ENCODE results near the gene HEXA.
A peak's percentile ranks its signal among the peaks of the same experiment; 100 is the strongest.

Gene HEXA

DNA sequence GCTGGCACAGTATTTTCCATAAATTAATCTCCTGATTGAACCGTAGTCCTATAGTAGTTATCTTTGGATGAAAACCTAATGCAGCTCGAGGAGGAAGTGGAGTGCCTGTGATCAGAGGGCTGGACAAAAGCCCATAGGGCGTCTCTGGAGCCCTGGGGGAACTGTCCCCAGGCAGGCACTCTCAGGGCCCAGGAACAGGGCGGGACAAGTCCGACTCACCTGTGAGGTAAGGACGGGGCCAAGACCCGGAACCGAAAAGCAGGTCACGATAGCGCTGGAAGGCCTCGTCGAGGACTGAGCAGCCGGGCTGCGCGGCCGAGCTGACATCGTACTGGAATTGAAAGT is 341 bp downstream of the HEXA start:
- DNase-seq = peak in 6 of 56 donors; percentile 49 to 75 (median 61)

- DNase-seq = no peak
Observed at GRCh38 chr15:72372361-72372760, 3.5 kb downstream of the HEXA start.

DNA sequence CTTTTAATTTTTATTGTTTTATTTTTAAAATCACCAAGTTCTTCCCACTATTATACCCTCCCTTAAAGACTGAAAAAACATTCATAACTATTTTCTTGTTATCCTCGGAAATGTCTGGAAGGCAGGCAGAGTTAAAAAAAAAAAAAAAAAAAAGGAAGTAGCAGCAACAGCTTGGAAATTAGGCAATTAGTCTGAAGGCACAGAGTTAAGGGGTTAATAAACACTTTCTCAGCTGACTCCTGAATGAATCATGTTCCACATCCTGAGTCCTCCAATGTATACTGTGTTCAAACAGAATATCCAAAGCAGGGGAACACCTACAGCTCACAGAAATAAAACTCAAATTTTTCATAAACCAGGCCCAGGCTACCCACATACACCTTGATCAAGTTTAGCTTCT is 5.8 kb downstream of the HEXA start:
- no peak for DNase-seq

DNA sequence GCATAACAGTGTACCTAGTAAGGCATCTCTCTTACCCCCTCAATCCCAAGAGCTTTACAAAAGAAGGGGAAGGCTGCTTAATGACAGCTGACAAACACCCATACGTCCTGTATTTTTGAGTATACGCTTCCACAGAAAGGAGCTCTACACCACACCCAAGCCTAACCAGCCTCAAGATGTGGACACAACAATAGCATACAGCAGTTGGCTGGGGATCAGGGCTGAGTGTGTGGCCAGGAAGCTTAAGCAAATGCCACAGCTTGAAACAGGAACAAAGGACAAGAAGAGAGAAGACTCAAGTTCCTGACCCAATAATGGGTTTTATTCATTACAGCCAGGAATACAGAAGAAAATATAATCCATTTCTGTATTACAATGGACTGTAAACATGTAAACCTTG is 6.9 kb downstream of the HEXA start:
- peak in 2 of 56 donors; percentile 6 to 17 for DNase-seq

- no peak for DNase-seq
Observed at GRCh38 chr15:72368325-72368724, 7.5 kb downstream of the HEXA start.

- DNase-seq = peak in 2 of 56 donors; percentile 1 to 2
Observed at GRCh38 chr15:72365844-72366243, 10.0 kb downstream of the HEXA start.

GRCh38 chr15:72361176-72361575 is 14.6 kb downstream of the HEXA start:
- no peak for DNase-seq

DNA sequence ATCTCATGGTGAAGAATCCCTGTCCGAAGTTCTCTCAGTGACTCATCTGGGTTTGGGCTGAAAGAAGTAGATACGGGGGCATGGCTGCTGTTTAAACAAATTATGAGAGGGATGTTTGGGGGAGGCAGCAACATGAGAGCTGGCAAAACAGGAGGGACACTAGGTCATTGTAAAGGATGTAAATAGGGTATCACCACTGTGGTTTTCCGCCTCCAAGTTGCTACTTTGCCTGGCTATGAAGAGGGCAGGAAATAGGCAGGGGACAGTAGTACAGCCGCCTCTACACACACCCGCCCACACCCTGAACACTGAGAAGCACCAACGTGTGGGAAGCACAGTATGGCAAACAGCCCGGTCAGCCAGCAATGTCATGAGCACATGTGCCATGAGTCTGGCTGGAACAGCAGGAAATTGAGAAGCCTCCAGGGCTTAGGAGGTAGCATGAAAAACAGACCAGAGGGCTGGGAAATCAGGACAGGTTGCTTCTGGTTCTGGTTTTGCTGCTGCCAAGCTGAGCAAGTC is 17.1 kb downstream of the HEXA start:
- peak in 1 of 56 donors; percentile 3 for DNase-seq

DNA sequence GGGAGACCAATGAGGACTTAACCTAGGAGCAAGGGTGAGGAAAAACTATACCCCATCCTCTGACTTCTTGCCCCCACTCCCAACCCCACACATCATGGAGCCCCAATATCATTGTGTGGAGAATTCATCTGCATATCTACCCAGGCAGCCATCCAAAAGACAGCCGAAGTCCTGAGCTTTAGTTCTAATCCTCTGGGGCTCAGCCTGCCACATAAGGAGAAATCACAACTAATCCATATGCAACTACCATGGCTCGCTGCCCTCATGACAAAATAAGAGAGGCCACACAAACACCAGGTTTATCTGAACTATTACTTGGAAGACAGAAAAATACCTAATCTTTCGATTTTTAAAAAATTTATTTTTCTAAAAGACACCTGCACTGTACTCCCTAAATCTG is 17.7 kb downstream of the HEXA start:
- no peak for DNase-seq

DNA sequence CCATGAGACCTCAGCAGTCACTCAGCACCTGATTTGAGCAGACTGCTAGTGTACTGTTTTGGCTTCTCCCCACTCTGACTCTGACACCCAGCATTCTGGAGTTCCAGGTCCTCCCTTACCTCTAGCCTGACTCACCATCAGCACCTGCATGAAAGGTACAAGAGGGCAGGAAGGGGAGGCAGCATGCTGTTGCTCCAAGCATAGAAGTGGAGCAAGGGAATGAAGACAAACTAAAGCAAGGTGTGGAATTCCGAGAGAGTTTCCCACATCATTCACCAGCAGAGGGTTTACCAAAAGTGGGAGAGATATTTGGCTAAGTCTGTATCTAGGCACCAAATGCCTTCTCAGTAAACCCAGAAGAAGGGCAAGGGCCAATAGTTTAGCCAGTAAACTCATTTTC is 21.3 kb downstream of the HEXA start:
- no peak for DNase-seq

DNA sequence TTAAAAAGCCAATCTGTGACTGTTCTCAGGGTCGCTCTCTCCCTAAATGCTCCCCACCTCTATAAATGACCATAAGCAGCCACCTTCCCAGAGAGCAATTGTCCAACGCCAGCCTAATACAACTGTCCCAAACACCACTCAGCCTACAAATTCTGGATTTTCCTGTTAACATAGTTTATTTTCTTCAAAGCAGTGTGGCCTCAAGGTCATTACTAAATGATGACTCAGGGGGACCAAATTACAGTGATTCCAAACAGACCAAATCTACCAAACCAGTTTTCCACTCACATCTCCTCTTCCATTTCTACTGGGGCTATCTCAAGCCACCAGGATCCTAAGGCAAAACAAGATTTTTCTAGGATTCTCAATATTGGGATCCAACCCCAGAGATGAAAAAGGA is 22.5 kb downstream of the HEXA start:
- DNase-seq = no peak

- no peak for DNase-seq
Observed at GRCh38 chr15:72345806-72346205, 30.0 kb downstream of the HEXA start.

- DNase-seq = no peak
Observed at GRCh38 chr15:72345280-72345679, 30.5 kb downstream of the HEXA start.

GRCh38 chr15:72344602-72345001 is 31.2 kb downstream of the HEXA start:
- no peak for DNase-seq

DNA sequence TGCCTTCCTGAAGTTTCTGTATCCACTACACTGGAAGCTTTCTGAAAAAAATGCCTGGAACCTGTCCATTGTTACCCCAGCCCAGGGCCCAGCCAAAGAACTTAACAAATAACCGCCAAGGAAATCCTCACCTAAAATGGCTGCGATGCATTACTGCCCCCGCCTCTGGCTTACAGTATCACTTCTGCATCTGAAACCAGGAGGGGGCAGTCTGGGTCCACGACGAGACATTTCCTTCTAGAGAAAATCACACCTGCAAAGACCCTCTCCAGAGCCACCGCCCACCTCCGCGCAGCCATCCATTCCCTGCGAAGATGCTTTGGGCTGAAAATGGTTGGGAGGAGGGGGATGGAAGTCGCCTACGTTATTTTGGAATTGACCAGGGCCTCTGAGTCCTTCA is 33.4 kb downstream of the HEXA start:
- peak in 2 of 56 donors; percentile 8 to 11 for DNase-seq

DNA sequence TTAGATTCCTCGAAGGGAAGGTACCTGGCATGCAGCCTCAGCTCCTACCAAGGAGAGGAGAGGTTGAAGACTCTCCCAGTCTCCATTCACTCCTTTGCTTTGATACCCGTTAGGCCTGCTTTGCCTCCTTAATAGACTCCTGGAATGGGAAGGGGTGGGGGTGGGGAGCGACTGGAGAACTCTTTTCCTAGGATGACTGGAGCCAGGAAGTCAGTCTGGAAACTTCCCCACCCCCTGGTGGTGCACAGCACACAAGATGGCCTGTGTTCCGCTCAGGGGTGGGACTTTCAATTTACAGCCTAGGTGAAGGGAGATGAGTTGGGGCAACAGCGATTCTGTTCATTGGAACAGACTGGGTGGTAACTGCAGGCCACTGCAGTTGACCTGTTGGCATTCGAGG is 34.5 kb downstream of the HEXA start:
- DNase-seq = no peak

DNA sequence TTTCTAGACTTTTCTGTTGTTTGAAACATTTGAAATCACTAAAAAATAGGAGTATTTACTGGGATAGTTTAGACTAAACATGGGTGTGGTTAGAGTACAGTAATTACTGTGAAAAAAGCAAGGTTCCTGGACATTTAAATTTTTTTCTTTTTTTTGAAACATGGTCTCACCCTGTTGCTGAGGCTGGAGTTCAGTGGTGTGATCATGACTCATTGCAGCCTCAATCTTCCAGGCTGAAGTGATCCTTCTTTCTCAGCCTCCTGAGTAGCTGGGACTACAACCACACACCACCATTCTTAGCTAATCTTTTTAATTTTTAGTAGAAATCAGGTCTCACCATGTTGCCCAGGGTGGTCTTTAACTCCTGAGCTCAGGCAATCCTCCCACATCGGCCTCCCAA is 35.4 kb downstream of the HEXA start:
- no peak for DNase-seq

DNA sequence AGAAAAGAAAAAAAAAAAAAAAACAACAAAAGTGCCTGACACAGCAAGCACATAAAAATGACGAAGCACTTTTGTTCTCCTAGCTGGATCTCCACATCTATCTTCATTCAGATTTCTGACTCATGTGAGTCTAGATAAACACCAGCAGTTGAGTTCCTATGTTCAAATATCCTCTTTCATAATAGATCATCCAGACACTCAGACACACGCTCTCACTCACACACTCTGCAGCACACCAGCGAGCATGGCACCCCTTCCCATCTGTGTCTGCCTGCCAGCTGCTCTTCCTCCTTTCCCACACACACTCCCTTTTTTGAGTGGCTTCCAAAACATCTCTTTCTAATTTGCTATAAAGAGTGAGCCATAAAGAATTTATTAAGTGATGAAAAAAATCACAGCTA is 36.0 kb downstream of the HEXA start:
- peak in 12 of 56 donors; percentile 1 to 36 (median 11) for DNase-seq

DNA sequence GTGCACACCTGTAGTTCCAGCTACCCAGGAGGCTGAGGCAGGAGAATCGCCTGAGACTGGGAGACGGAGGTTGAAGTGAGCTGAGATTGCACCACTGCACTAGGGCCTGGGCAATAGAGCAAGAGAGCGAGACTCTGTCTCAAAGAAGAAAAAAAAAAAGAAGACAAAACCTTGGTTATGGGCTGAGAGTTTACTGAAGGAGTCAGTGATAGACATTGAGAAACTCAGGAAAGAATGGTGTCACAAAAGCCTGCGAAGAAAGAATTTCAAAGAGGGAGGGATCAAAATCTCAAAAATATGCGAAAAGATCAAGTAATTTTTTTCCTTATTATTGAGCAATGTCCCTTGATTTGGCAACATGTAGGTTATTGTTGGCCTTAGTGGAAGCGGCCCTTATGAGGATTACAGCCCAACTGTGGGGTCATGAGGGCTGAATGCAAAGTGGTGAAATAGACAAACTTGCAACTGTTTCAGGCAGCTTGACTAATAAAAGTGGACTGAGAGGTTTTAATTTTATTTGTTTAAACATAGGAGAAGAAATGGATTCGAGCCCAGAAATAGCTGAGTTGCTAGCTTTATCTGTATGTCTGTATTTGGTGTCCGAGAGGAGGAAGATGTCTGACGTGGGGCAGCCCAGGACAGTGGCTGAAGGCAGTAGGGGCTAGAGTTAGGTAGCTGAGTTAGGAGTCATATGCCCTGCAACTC is 37.0 kb downstream of the HEXA start:
- DNase-seq = no peak

GRCh38 chr15:72338148-72338547 is 37.7 kb downstream of the HEXA start:
- DNase-seq = no peak

DNA sequence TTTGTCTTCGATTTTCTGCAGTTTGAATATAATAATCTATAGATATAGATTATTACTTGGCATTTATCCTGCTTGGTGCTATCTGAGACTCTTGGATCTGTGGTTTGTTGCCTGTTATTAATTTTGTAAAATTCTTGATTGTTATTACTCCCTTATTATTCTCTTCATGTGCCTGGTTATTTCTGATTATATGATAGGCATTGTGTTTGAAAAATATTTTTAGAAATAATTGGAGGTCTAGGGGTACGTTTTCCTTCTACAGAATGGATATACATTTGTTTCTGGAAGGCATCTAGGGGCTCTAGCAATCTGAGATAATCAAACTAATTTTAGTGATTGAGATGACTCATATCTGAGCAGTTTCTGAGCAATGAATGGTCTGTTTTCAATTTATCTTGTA is 41.0 kb downstream of the HEXA start:
- DNase-seq = no peak

DNA sequence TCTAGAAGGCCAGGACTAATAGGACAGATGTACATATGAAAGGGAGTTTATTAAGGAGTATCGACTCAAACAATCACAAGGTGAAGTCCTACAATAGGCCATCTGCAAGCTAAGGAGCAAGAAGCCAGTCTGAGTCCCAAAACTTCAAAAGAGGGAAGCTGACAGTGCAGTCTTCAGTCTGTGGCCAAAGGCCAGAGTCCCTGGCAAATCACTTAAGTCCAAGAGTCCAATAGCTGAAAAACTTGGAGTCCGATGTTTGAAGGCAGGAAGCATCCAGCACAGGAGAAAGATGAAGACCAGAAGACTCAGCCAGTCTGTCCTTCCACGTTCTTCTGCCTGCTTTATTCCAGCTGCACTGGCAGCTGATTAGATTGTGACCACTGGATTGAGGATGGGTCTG is 44.8 kb downstream of the HEXA start:
- no peak for DNase-seq

DNA sequence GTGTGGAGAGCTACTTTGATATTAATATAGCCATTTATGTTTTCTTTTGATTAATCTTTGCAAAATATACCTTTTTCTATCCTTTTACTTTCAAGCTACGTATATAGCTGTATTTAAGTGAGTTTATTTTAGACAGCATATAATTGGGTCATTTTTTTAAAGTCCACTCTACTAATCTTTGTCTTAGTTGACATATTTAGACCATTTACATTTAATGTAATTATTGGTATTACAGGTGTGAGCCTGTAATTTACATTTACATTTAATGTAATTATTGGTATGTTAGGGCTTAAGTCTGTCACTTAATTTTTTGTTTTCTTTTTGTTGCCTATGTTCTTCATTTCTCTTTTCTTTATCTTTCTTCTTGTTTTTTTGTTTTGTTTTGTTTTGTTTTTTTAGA is 52.1 kb downstream of the HEXA start:
- no peak for DNase-seq
